Measurements from ENCODE around the gene CHCHD6.

DNA sequence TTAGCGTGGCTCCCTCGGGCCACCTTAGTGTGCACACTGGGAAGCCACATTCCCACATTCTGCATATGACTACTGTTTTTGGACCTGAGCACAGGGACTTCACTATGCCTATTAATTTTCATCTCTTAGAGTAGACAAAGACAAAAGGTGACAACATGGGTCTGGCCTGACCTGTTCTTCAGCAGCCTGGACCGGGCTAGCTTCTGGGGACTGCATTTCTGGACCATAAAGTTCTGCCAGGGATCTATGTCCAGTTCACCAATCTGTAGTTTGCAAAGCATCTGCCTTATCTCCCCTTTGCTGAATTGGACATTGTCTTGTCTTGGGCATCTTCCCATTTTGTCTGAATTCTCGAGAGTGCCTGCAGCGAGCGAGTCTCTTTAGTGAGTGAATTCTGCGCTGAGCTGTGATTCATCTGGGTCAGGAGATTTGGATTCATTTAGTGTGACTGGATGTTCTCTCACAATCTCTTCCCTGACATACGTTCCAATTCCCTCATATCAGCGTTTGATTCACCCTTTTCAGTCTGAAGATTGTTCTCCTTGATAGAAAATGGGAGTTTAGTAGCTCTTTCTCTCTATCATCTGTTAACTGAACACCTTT is 166.7 kb downstream of the CHCHD6 start:
- TF ChIP-seq POLR2AphosphoS5 (IDR thresholded peaks at IDR 0.05; ENCODE audit: low read depth, low read length), result no peak
- TF ChIP-seq TAF1 (IDR thresholded peaks at IDR 0.05; ENCODE audit: borderline replicate concordance, low read depth, low read length), result no peak
- TF ChIP-seq POLR2A (IDR thresholded peaks at IDR 0.05; ENCODE audit: low read depth, low read length), result no peak

All from GM12892 (cell line).